GM19467 (cell line): ENCODE measurements around the gene SPINK5.
"Not testable (repeated sequence)": the region's sequence is repeated elsewhere in the genome, so short reads cannot be mapped to it uniquely, and the experiment has no call there.

Experiments used
- ATAC-seq: cut with Tn5 transposase; IDR thresholded peaks from one replicate; pipeline ENCODE4 v1.9.1; 2021; ENCODE audit warnings: mild to moderate bottlenecking, moderate library complexity; ENCODE audit not compliant: unreplicated experiment

Gene SPINK5, protein sequence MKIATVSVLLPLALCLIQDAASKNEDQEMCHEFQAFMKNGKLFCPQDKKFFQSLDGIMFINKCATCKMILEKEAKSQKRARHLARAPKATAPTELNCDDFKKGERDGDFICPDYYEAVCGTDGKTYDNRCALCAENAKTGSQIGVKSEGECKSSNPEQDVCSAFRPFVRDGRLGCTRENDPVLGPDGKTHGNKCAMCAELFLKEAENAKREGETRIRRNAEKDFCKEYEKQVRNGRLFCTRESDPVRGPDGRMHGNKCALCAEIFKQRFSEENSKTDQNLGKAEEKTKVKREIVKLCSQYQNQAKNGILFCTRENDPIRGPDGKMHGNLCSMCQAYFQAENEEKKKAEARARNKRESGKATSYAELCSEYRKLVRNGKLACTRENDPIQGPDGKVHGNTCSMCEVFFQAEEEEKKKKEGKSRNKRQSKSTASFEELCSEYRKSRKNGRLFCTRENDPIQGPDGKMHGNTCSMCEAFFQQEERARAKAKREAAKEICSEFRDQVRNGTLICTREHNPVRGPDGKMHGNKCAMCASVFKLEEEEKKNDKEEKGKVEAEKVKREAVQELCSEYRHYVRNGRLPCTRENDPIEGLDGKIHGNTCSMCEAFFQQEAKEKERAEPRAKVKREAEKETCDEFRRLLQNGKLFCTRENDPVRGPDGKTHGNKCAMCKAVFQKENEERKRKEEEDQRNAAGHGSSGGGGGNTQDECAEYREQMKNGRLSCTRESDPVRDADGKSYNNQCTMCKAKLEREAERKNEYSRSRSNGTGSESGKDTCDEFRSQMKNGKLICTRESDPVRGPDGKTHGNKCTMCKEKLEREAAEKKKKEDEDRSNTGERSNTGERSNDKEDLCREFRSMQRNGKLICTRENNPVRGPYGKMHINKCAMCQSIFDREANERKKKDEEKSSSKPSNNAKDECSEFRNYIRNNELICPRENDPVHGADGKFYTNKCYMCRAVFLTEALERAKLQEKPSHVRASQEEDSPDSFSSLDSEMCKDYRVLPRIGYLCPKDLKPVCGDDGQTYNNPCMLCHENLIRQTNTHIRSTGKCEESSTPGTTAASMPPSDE

DNA sequence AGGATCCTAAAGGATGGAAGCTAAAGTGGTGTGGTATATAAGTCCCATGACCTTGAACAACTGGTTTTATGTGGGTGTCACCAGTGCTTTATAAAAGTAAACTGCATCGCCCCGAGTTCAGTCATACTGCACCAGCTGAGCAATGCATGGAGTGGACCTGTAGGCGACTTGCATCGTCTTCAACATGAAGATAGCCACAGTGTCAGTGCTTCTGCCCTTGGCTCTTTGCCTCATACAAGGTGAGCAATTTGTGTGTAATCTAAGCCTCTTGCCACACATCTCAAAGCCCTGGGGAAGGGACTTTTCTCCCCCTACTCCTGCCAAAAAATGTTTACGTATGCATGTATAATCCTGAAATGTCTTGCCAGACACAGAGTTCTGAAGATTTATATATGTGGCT lies at the start of gene SPINK5:
Gene SPINK5, plus strand, starts transcription at position 120 of the 400 bp plus-strand sequence. Its CDS starts 65 bp downstream, at position 185.
- no peak for ATAC-seq

DNA sequence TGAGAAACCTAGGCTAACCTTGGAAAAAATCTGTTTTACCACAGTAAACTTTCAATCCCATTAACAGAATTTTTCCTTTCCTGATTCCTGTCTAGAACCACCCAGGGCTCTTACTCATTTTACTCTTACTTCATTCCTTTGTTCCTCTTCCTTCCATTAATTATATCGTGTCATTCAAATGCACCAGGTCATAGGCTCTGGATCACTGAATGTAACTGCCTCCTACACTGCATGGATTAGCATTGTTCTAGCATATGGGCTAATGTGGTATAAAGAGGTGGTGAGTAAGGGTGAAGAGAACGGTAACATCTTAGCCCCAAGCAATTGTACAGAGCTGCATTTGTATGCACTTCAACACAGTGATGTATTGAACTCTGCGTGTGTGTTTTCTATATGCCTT lies 49.5 kb upstream of the SPINK5 start:
- no peak for ATAC-seq

DNA sequence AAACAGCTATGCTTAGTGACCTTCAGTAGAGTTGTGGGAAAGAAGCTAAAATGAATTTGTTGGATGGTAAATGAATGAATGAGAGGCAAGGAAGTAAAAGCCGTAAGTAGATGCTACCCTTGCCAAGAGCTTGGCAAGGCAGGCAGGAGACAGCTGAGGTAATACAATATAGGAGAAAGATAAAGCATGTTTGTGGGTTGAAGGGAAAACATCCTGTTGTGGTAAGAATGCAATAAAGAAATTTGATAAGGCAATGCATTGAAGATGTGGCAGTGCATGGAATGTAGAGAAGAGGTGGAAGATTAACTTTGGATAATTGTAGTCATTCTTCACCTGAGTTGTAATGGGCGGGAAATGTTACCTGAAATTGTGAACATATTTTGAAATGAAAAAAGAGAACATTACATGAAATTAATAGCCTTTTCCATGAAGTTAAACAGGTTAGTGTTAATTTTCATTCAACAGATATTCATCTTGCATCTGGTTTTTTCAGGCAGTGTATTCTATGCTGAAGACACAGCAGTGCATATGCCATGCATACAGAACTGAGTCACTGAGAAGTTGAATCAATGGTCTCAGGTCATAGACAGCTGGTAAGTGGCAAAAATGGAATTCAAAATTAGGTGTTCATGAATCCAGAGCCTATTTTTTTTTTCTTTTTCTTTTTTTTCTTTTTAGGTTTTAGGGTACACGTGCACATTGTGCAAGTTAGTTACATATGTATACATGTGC lies 43.4 kb upstream of the SPINK5 start:
- ATAC-seq = no peak

DNA sequence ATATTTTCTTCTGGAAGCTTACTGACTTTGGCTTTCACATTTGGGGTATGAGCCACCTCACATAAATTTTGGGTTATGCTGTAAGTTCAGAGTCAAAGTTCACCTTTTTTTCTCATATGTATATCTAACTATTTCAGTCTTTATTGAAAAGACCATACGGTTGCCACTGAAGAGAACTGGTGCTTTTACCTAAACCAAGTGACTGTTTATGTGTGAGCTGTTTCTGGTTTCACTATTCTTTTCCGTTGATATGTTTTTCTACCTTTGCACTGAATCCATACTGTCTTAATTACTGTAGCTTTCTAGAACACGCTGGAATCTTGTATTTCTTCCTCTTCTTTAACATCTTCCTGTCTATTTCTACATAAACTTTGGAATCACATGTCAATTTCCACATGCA lies 36.3 kb upstream of the SPINK5 start:
- no peak for ATAC-seq

DNA sequence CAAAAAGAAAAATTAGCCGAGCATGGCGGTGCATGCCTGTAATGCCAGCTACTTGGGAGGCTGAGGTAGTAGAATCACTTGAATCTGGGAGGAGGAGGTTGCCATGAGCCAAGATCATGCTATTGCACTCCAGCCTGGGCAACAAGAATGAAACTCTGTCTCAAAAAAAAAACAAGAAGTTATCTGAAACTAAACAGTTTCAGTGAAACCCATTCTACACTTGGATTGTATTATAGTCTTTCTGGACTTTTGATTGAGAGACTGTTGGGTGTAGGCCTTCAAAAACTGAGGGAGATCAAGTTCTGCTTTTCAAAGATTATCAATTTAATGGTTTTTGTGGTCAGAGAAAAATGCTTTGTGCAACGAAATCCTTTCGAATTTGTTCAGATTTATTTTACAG lies 34.6 kb upstream of the SPINK5 start:
- ATAC-seq = no peak

DNA sequence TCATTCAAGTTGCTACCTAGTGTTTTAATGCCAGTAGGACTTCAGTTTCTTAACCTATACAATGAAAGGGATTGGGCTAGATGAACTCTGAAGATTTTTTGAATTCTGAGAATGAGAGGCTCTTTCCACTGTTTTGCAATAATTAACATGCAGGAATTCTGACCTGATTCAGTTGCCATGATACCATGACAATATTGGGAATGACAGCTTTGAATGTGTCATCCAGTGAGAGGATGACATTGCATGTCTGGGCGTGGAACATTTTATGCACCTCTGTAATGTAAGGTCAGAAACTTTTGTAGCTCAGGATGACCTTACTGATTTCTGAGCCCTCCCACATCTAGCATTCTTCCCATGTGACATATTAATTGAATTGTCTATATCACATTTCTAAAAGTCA lies 30.6 kb upstream of the SPINK5 start:
- ATAC-seq = no peak

DNA sequence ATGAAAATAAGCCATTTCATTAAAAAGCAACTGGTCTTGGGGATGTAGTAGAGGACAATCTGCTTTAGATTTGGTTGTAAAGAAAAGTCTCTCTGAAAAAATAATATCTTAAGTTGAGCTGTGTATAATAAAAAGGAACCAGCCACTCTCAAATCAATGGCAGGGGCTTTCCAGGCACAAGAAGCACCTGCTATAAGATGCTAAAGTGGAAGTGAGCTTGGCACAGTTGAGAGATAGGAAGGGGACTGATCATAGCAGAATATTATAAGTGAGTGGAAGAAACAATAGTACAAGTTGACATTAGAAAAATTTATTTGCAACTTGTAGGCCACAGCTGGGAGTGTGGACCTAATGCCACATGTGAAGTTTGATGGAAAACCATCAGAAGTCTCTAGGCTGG lies 28.1 kb upstream of the SPINK5 start:
- no peak for ATAC-seq

DNA sequence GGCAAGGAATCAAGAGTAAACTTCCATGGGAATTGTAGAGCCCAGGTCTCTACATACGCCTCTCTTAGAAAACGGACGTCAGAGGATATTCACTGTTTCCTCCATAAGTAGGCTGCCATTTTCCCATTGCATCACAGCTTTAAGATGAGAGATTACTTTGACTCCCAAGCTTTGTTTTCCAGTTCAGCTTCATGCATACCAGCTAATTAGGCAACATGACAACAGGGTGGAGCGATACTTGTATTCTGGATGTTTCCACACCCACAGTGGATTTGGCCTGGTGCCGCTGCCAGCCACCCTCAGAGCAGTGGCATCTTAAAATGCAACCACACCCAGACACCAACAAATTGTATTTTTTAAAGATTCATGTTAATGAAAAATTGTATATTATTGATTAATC lies 20.9 kb upstream of the SPINK5 start:
- ATAC-seq = no peak

DNA sequence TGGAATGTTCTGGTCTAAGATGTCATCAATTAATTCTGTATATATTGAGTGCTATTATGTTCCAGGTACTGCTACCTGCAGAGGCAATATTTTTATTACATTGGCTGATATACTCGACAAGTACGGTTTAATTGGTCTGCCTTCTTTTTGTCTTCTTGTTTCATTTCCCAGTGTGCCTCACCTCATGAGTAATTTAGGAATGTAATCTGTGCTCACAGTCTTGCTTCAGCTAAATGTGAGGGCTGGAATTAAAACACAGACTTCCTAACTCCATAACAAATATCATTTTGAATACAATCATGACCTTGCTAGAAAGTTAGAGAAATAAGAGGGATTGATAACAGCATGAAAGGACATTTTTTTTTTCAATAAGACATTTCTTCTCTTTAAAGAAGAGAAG lies 20.1 kb upstream of the SPINK5 start:
- ATAC-seq = no peak

DNA sequence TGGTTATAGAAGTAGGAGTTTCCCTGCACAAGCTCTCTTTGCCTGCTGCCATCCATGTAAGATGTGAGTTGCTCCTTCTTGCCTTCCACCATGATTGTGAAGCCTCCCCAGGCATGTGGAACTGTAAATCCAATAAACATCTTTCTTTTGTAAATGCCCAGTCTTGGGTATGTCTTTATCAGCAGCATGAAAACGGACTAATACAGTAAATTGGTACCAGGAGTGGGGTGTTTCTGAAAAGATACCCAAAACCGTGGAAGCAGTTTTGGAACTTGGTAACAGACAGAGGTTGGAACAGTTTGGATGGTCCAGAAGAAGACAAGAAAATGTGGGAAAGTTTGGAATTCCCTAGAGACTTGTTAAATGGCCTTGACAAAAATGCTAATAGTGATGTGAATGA lies 8.6 kb upstream of the SPINK5 start:
- ATAC-seq = not testable (repeated sequence)

DNA sequence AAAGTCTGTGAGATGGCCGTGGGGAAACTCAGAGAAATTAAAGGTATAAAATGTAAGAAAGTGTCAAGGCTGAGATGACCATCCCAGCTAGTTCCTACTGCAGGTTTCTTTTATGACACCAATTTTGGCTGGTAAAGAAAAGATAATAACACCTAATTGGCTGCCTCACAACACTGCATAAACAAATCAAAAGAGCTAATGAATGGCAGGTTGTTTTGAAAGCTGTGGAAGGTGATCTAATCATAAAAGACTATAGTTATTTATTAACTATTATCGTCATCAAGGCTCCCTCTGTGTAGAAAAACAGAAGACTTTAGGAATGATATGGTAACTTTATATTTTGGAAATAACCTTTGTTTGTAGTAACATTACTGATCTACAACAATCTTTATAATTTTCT lies 3.5 kb upstream of the SPINK5 start:
- no peak for ATAC-seq

DNA sequence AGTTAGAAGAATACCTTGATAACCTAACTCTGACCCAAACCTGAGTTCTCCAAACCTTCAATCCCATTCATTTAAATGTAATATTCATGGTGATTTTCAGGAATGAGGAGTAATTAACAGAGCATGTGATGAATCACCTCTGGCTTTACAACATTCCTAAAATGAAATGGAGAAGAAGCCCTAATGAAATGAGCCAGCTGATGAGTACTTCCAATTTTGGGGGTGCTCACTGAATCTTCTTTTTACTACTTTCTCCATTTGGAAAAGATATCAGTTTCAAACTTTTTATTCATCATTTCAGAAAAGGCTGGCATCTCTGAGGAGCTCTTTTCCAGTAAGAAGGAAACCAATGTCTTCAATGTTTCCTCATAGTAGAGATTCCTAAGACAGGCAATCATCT lies 2.9 kb upstream of the SPINK5 start:
- ATAC-seq = no peak

DNA sequence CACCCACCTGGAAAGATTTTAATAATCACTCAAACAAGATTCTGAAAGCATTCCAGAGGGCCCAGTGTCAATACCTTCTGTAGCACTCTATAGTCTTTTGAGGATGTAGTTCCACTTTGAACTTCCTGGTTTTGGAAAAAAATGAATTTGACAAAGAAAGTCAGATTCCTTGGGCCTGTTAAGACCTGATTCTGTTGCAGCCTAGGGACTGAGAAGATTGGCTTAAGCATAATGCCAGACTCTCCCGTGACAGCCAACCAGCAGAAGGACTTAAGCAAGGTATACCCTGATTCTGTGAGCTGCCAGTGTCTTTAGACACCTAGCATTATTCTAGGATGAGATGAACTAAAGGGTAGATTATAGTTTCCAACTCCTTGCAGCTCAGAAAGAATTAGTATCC lies 6.8 kb downstream of the SPINK5 start:
- ATAC-seq = no peak

DNA sequence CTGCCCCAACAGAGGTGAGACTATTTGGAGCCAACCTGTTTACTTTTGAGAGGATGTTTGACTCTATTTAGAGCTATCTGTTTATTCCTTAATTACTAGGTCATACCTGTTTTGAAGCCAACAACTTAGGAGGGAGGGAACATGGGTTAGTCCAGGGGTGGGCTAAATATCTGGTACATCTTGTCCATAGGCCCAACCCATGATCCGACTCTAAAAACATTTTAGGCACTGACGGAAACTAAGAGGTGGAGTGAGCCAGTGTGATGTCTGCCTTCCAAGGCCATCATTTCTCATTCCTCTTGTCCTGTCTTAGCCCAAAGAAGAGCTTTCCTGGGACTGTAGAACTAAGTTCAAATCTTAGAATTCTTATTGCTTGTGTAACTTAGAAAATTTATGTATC lies 8.4 kb downstream of the SPINK5 start:
- no peak for ATAC-seq

DNA sequence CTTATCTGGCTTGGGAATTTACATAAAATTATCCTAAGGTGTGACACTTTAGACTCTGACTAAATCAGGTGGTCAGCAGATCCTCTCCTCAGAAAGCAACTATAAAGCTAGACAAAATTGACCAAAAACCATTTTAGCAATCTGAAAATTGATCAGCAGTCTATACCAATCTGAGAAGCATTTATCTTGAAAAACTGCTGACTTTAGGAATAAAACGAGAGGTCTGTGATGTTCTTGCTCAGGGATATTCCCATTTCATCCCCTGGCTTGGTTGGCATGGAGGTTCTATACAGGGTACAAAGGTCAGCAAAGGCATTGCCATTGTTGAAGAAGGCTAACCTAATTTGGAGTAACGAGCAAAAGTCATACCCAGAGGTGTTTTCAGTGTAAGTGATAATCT lies 11.7 kb downstream of the SPINK5 start:
- no peak for ATAC-seq

DNA sequence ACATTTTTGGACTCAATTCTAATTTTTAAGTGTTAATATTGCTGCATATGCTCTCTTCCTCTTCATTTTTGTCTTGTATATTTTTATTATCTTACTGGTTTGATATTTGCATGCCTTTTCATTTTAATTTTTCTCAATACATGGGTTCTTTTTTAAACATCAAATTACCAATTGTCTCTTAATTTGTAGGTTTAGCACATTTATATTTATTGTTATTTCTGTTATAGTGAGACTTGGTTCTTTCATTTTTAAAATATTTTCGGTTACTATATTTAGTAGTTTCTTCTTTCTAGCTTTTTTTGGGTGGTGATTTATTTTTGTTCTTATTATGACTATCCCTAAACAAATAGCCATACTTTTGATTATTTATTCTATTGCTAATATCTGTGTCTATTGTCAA lies 19.4 kb downstream of the SPINK5 start:
- ATAC-seq = no peak

DNA sequence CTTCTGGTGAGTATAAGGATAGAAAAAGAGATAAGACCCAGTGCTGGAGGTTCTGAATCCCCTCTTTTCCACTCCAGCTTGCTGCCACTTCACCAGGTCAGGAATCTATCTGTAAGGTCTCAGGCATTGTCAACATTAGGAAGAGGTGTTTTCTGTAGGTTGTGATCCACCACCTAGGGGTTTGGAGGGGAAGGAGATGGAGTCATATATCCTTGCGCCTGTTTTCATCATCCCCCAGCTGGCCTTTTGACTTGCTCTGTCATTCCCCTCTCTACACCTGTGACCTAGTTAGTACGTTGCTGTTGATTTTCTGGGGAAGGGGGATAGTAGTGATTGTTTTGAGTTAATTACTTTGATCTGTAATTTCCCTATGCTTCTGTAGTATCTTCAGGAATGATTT lies 20.5 kb downstream of the SPINK5 start:
- ATAC-seq = no peak

DNA sequence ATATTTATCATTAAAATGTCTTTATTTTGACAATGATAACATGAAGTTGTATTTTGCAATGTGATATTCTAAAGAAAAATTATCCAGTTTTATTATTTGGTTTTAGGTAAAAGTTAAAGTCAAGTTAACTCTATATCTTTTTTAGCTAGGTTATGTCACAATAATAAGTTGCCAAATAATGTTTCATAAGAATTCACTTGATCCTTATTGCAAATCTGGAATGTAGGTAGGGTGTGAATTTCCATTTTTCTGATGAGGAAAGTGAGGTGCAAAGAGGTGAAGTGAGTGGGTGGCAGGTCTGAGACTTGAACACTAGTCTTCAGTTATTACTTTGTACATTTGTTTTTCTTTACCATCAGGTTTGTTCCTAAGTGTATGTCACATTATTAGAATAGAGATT lies 21.5 kb downstream of the SPINK5 start:
- ATAC-seq = no peak

DNA sequence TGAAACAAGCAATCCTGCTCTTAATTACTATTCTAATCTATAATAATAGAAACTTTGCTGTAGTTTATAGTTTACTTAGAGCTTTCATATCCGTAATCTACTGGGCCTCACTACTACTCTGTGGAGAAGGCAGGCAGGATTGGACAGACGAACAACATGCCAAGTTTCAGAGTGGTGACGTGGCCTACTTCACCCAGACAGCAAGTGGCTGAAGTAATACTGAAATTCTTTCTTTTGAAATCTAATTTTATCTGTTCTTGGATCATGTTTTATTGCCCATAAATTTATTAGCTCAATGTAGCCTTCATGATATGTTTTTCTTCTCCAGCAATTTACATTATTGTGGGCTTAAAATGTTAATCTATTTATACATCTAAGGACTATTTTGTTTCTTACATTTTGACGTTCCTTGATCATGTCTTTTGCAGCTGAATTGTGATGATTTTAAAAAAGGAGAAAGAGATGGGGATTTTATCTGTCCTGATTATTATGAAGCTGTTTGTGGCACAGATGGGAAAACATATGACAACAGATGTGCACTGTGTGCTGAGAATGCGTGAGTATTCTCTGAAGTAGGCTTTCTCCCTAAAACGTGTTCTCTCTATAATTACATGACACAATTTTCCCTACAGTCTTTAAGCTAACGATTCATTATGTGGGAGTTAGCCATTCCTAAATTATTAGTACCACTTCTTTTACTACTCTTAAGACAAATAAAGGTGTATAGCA lies 22.4 kb downstream of the SPINK5 start:
- no peak for ATAC-seq

DNA sequence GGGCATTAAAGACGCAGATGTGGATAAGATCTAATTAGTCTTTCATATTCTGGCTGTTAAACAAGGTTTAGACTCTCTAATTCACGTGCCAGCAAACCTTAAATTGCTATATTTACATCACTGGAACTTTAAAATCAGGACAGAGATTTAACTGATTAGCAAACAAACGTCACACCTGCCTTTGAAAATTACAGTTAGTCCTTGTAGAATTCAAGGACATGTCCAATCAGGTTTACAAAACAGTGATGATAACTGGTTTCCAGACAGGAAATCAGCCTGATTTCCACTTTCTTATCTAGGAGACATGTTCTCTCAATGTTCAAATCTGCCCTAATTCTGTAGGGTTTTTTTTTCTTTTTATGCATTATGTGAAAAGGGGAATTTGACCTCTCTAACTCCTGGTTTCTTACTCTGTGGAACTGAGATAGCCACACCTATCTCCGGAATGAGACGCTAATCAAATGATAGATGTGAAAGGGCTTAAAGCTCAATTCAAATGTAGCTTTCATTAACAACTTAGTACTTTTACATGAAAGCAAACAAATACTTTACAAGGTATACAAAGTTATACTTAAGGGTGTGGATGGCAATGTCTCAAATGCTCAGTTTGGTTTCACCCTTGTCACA lies 26.5 kb downstream of the SPINK5 start:
- no peak for ATAC-seq
